ENCODE measurements around the gene C1D.

The C1D gene

GRCh38 chr2:68062680-68063387, at the start of gene C1D:
C1D (minus strand) TSS chr2:68063004; CDS start chr2:68047310, 15,694 bp downstream.
- Histone ChIP-seq H3K36me3 (ENCODE audit: control insufficient read depth in 1 of 2, insufficient read depth in 2 of 2, low read length in 2 of 2) (no peaks in the 10 kb centered on the region), H3K9me3 (ENCODE audit: control insufficient read depth in 1 of 2, low read length in 2 of 2) (no peaks in the 10 kb centered on the region), H3K9ac (ENCODE audit: low read depth in 1 of 2, low read length in 2 of 2) (peak within 1 kb of the TSS; percentile 85), H3K4me3 (ENCODE audit: low read depth in 1 of 2, low read length in 2 of 2) (peak within 1 kb of the TSS; percentile 96 to 98), H3K4me1 (ENCODE audit: control insufficient read depth in 1 of 2, insufficient read depth in 2 of 2, low read length in 2 of 2) (peaks cover 13% of the 10 kb centered on the region in 2 donors), H3K27ac (ENCODE audit: low read depth, low read length) (peak within 1 kb of the TSS; percentile 74), H3K27me3 (ENCODE audit: control insufficient read depth in 1 of 2, insufficient read depth in 2 of 2, low read length in 2 of 2) (no peaks in the 10 kb centered on the region)

GRCh38 chr2:68110102-68110501, 47.3 kb upstream of the C1D start:
- H3K9me3 ChIP-seq (ENCODE audit: control insufficient read depth in 1 of 2, low read length in 2 of 2): peaks cover 4 to 5% of the 10 kb centered on the region in 2 donors
- H3K9ac ChIP-seq (ENCODE audit: low read depth in 1 of 2, low read length in 2 of 2): no peak overlapping the region
- no peaks in the 10 kb centered on the region for H3K4me1 ChIP-seq (ENCODE audit: control insufficient read depth in 1 of 2, insufficient read depth in 2 of 2, low read length in 2 of 2)
- no peaks in the 10 kb centered on the region for H3K27me3 ChIP-seq (ENCODE audit: control insufficient read depth in 1 of 2, insufficient read depth in 2 of 2, low read length in 2 of 2)
- no peak overlapping the region for H3K4me3 ChIP-seq (ENCODE audit: low read depth in 1 of 2, low read length in 2 of 2)
- no peak overlapping the region for H3K27ac ChIP-seq (ENCODE audit: low read depth, low read length)
- H3K36me3 ChIP-seq (ENCODE audit: control insufficient read depth in 1 of 2, insufficient read depth in 2 of 2, low read length in 2 of 2): no peaks in the 10 kb centered on the region

GRCh38 chr2:68108120-68108519, 45.3 kb upstream of the C1D start:
- Histone ChIP-seq H3K27ac (ENCODE audit: low read depth, low read length) (no peak overlapping the region), H3K9ac (ENCODE audit: low read depth in 1 of 2, low read length in 2 of 2) (no peak overlapping the region), H3K36me3 (ENCODE audit: control insufficient read depth in 1 of 2, insufficient read depth in 2 of 2, low read length in 2 of 2) (no peaks in the 10 kb centered on the region), H3K4me1 (ENCODE audit: control insufficient read depth in 1 of 2, insufficient read depth in 2 of 2, low read length in 2 of 2) (no peaks in the 10 kb centered on the region), H3K27me3 (ENCODE audit: control insufficient read depth in 1 of 2, insufficient read depth in 2 of 2, low read length in 2 of 2) (no peaks in the 10 kb centered on the region), H3K9me3 (ENCODE audit: control insufficient read depth in 1 of 2, low read length in 2 of 2) (peaks cover 4 to 5% of the 10 kb centered on the region in 2 donors), H3K4me3 (ENCODE audit: low read depth in 1 of 2, low read length in 2 of 2) (no peak overlapping the region)

GRCh38 chr2:68107475-68107874, 44.7 kb upstream of the C1D start:
- H3K27me3 ChIP-seq (ENCODE audit: control insufficient read depth in 1 of 2, insufficient read depth in 2 of 2, low read length in 2 of 2): no peaks in the 10 kb centered on the region
- no peaks in the 10 kb centered on the region for H3K36me3 ChIP-seq (ENCODE audit: control insufficient read depth in 1 of 2, insufficient read depth in 2 of 2, low read length in 2 of 2)
- peaks cover 4 to 5% of the 10 kb centered on the region in 2 donors for H3K9me3 ChIP-seq (ENCODE audit: control insufficient read depth in 1 of 2, low read length in 2 of 2)
- no peak overlapping the region for H3K9ac ChIP-seq (ENCODE audit: low read depth in 1 of 2, low read length in 2 of 2)
- H3K4me3 ChIP-seq (ENCODE audit: low read depth in 1 of 2, low read length in 2 of 2): no peak overlapping the region
- no peak overlapping the region for H3K27ac ChIP-seq (ENCODE audit: low read depth, low read length)
- H3K4me1 ChIP-seq (ENCODE audit: control insufficient read depth in 1 of 2, insufficient read depth in 2 of 2, low read length in 2 of 2): no peaks in the 10 kb centered on the region

GRCh38 chr2:68104111-68104835, 41.5 kb upstream of the C1D start:
- H3K27ac ChIP-seq (ENCODE audit: low read depth, low read length): no peak overlapping the region
- H3K4me3 ChIP-seq (ENCODE audit: low read depth in 1 of 2, low read length in 2 of 2): no peak overlapping the region
- H3K9me3 ChIP-seq (ENCODE audit: control insufficient read depth in 1 of 2, low read length in 2 of 2): peaks cover 4 to 5% of the 10 kb centered on the region in 2 donors
- no peaks in the 10 kb centered on the region for H3K27me3 ChIP-seq (ENCODE audit: control insufficient read depth in 1 of 2, insufficient read depth in 2 of 2, low read length in 2 of 2)
- no peaks in the 10 kb centered on the region for H3K36me3 ChIP-seq (ENCODE audit: control insufficient read depth in 1 of 2, insufficient read depth in 2 of 2, low read length in 2 of 2)
- H3K9ac ChIP-seq (ENCODE audit: low read depth in 1 of 2, low read length in 2 of 2): no peak overlapping the region
- H3K4me1 ChIP-seq (ENCODE audit: control insufficient read depth in 1 of 2, insufficient read depth in 2 of 2, low read length in 2 of 2): no peaks in the 10 kb centered on the region

GRCh38 chr2:68103709-68104055, 40.9 kb upstream of the C1D start:
- Histone ChIP-seq H3K9ac (ENCODE audit: low read depth in 1 of 2, low read length in 2 of 2) (no peak overlapping the region), H3K9me3 (ENCODE audit: control insufficient read depth in 1 of 2, low read length in 2 of 2) (peaks cover 4 to 5% of the 10 kb centered on the region in 2 donors), H3K36me3 (ENCODE audit: control insufficient read depth in 1 of 2, insufficient read depth in 2 of 2, low read length in 2 of 2) (no peaks in the 10 kb centered on the region), H3K4me1 (ENCODE audit: control insufficient read depth in 1 of 2, insufficient read depth in 2 of 2, low read length in 2 of 2) (no peaks in the 10 kb centered on the region), H3K27ac (ENCODE audit: low read depth, low read length) (no peak overlapping the region), H3K4me3 (ENCODE audit: low read depth in 1 of 2, low read length in 2 of 2) (no peak overlapping the region), H3K27me3 (ENCODE audit: control insufficient read depth in 1 of 2, insufficient read depth in 2 of 2, low read length in 2 of 2) (no peaks in the 10 kb centered on the region)

GRCh38 chr2:68103030-68103708, 40.4 kb upstream of the C1D start:
- H3K4me1 ChIP-seq (ENCODE audit: control insufficient read depth in 1 of 2, insufficient read depth in 2 of 2, low read length in 2 of 2): no peaks in the 10 kb centered on the region
- H3K4me3 ChIP-seq (ENCODE audit: low read depth in 1 of 2, low read length in 2 of 2): no peak overlapping the region
- H3K27ac ChIP-seq (ENCODE audit: low read depth, low read length): no peak overlapping the region
- no peaks in the 10 kb centered on the region for H3K36me3 ChIP-seq (ENCODE audit: control insufficient read depth in 1 of 2, insufficient read depth in 2 of 2, low read length in 2 of 2)
- H3K27me3 ChIP-seq (ENCODE audit: control insufficient read depth in 1 of 2, insufficient read depth in 2 of 2, low read length in 2 of 2): no peaks in the 10 kb centered on the region
- peaks cover 4 to 5% of the 10 kb centered on the region in 2 donors for H3K9me3 ChIP-seq (ENCODE audit: control insufficient read depth in 1 of 2, low read length in 2 of 2)
- no peak overlapping the region for H3K9ac ChIP-seq (ENCODE audit: low read depth in 1 of 2, low read length in 2 of 2)

- Histone ChIP-seq H3K36me3 (ENCODE audit: control insufficient read depth in 1 of 2, insufficient read depth in 2 of 2, low read length in 2 of 2) (no peaks in the 10 kb centered on the region), H3K27ac (ENCODE audit: low read depth, low read length) (no peak overlapping the region), H3K9me3 (ENCODE audit: control insufficient read depth in 1 of 2, low read length in 2 of 2) (no peaks in the 10 kb centered on the region), H3K4me3 (ENCODE audit: low read depth in 1 of 2, low read length in 2 of 2) (no peak overlapping the region), H3K4me1 (ENCODE audit: control insufficient read depth in 1 of 2, insufficient read depth in 2 of 2, low read length in 2 of 2) (no peaks in the 10 kb centered on the region), H3K9ac (ENCODE audit: low read depth in 1 of 2, low read length in 2 of 2) (no peak overlapping the region), H3K27me3 (ENCODE audit: control insufficient read depth in 1 of 2, insufficient read depth in 2 of 2, low read length in 2 of 2) (no peaks in the 10 kb centered on the region)
Observed at GRCh38 chr2:68100189-68100588, 37.4 kb upstream of the C1D start.

- no peaks in the 10 kb centered on the region for H3K27me3 ChIP-seq (ENCODE audit: control insufficient read depth in 1 of 2, insufficient read depth in 2 of 2, low read length in 2 of 2)
- no peak overlapping the region for H3K4me3 ChIP-seq (ENCODE audit: low read depth in 1 of 2, low read length in 2 of 2)
- H3K4me1 ChIP-seq (ENCODE audit: control insufficient read depth in 1 of 2, insufficient read depth in 2 of 2, low read length in 2 of 2): no peaks in the 10 kb centered on the region
- H3K9me3 ChIP-seq (ENCODE audit: control insufficient read depth in 1 of 2, low read length in 2 of 2): no peaks in the 10 kb centered on the region
- no peaks in the 10 kb centered on the region for H3K36me3 ChIP-seq (ENCODE audit: control insufficient read depth in 1 of 2, insufficient read depth in 2 of 2, low read length in 2 of 2)
- H3K27ac ChIP-seq (ENCODE audit: low read depth, low read length): no peak overlapping the region
- no peak overlapping the region for H3K9ac ChIP-seq (ENCODE audit: low read depth in 1 of 2, low read length in 2 of 2)
Observed at GRCh38 chr2:68099260-68099659, 36.5 kb upstream of the C1D start.

GRCh38 chr2:68098291-68098797, 35.5 kb upstream of the C1D start:
- Histone ChIP-seq H3K27me3 (ENCODE audit: control insufficient read depth in 1 of 2, insufficient read depth in 2 of 2, low read length in 2 of 2) (no peaks in the 10 kb centered on the region), H3K9me3 (ENCODE audit: control insufficient read depth in 1 of 2, low read length in 2 of 2) (no peaks in the 10 kb centered on the region), H3K4me1 (ENCODE audit: control insufficient read depth in 1 of 2, insufficient read depth in 2 of 2, low read length in 2 of 2) (no peaks in the 10 kb centered on the region), H3K27ac (ENCODE audit: low read depth, low read length) (no peak overlapping the region), H3K9ac (ENCODE audit: low read depth in 1 of 2, low read length in 2 of 2) (no peak overlapping the region), H3K36me3 (ENCODE audit: control insufficient read depth in 1 of 2, insufficient read depth in 2 of 2, low read length in 2 of 2) (no peaks in the 10 kb centered on the region), H3K4me3 (ENCODE audit: low read depth in 1 of 2, low read length in 2 of 2) (no peak overlapping the region)
